Renal pelvis (tissue), 4 donors: ENCODE measurements around the gene SLC22A8. TPM values are rescaled to one million over a fixed set of nuclear protein-coding genes. Genes with fewer than 3 reads are reported as not detected.
"Not testable (repeated sequence)": the region's sequence is repeated elsewhere in the genome, so short reads cannot be mapped to it uniquely, and the experiment has no call there.

Experiments used
- DNase-seq: peaks from one replicate; pipeline ENCODE4 v3.0.0-alpha.2; 2013
- polyA plus RNA-seq, 3 donors: library from polyadenylated mRNA; unstranded; fragments of 120-200 nt; gene quantifications; one replicate each; pipeline ENCODE4 v1.2.1, GENCODE V29; 2013; ENCODE audit not compliant: insufficient read length in 3 of 3

SLC22A8 gene
- polyA plus RNA-seq, 3 donors = 44.8 to 63.5 (median 60.6) TPM

GRCh38 chr11:62996271-62996670 lies 19.4 kb downstream of the SLC22A8 start:
- no peak for DNase-seq

DNA sequence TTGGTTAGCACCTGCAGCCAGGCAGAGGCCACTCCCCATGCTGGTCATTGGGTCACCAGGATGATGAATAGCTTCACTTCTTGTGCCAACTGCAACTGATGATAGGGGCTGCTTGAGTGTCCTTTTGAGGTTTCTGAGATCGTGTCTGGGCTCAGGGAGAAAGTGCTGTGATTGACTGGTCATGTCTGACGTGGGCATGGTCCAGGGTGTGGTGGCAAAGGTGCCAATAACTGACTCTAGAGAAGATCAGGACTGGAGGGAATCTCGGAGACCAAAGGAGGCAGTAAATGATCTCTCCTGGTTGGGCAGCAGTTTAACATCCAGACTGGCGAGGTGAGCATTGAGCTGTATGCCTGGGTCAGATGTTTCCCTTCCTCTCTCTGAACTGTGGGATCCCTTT lies 20.9 kb downstream of the SLC22A8 start:
- no peak for DNase-seq

GRCh38 chr11:62988276-62988675 lies 27.4 kb downstream of the SLC22A8 start:
- no peak for DNase-seq

DNA sequence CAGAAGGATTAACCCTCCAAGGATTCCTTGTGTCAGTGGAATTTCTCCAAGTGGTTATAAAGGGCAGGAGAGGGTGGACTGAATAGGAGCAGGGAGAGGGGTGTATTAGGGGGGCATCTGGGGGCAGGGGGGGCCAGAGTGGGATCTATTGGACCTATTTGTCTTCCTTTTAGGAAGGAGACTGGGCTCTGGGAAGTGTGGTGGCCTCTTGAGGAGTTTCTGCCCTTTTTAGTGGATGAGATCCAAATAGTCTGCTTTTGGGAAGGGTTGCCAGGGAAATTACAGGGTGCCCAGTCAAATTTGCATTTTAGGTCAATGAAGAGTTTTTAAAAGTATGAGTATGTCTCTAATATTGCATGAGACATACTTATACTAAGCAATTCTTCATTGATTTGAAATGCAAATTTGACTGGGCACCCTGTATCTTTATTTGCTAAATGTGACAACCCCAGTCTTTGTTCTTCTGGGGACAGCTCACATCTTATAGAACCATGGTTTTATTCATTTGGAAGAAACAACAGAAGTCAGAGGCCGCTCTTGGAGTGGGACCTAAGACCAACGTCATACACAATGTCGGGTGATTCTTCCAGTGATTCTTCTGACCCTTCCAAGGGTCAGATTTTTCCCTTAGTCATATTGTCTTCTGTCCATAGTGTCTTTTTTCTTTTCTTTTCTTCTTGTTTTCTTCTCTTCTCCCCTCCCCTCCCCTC lies 30.4 kb downstream of the SLC22A8 start:
- no peak for DNase-seq

DNA sequence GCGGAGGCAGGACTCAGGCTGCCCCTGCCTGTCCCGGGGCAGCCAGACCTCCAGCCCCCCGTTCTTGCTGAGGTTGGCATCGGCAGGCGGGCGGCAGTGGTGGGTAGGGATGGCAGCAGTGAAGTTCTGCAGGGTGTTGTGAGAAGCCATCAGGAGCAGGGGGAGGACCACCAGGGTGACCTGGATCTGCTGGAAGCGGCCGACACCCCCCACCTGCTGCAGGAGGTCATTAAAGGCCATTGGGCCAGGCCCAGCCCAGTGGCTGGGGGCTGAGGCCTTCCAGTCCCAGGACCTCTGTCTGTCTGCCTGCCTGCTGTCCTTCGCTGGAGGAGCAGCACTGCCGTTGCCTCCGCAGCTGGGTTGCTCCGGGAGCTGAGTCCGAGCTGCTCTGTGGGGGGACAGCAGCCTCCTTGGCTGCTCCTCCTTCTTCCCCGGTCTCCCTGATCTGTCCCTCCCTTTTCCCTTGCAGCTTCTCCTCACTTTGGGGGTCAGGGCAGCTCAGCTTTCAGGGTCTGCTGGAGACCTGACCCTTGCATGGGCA lies 31.1 kb downstream of the SLC22A8 start, which contains the start of gene SLC22A6:
SLC22A6 (minus strand) TSS at position 517 of the 541 bp plus-strand sequence; CDS start at position 240, 277 bp downstream.
- DNase-seq = no peak

GRCh38 chr11:62983536-62984199 lies 32.0 kb downstream of the SLC22A8 start:
- DNase-seq = no peak

- DNase-seq = no peak
Observed at GRCh38 chr11:62981743-62982142, 33.9 kb downstream of the SLC22A8 start.

DNA sequence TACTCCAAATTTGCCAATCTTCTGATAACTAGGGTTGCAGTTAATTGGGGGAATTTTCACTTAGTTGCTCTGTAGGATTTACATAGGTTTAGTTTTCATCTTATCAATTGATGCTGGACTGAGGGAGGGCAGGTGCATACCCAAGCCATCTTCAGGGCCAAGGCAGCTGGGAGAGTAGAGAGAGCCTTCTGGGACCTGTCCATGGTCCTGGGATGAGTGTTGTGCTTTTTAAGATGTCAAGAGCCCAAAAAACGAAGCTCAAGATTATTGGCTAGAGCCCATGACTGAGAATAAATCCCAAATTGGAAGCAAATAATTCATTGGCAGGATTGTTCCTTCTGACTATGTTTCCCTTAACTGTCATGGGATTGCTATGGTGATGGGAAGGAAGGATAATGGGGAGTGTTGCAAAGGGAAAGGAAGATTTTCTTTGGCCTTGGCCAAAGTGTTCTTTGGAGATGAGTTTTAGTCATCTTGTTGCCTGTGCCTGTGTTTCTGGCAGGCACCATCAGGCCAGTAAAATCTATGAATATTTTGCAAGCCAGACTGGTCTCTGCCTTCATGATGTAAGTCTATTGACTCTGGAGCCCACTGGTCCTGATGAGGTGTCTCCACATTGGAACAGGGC lies 35.4 kb downstream of the SLC22A8 start:
- peak; percentile 22 for DNase-seq

- DNase-seq = no peak
Observed at GRCh38 chr11:62976109-62976508, 39.5 kb downstream of the SLC22A8 start.

DNA sequence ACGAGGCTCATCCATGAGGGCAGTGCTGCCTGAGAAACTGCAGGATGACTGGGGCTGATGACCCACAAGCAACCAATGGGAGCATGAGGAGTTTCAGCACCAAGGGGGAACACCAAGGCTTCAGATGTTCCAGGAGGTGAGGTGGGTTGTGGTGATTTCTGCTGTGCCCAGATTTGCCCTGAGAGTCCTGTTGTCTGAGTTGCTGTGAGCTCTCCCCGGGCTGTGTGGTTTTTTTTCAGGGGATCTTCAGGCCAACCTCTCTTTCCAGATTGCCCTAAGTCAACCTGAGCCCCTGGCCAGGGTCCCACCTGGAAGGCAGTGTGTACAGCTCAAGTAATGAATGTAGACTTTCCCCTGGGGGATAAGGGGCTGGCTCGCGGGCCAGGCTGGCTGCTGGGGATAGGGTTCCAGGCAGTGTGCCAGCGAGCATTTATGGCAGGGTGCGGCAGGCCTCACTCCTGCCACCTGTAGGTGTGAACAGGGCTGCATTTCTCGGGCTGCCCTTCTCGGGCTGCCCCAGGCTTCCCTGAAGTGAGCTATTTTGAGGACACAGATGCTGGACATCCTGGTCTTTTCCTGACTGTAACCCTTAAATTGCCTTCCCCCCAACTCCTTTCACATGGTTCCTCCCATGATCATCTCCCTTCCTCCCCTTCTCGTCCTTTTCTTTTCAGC lies 40.7 kb downstream of the SLC22A8 start:
- peak; percentile 22 for DNase-seq

DNA sequence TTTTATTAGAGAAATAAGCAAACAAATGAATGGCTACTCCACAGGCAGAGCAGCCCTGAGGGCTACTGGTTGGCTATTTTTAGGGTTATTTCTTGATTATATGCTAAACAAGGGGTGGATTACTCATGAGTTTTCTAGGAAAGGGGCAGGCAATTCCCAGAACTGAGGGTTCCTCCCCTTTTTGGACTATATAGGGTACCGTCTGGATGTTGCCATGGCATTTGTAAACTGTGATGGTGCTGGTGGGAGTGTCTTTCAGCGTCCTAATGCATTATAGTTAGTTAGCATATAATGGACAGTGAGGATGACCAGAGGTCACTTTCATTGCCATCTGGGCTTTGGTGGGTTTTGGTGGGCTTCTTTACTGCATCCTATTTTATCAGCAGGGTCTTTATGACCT lies 50.1 kb downstream of the SLC22A8 start:
- no peak for DNase-seq

- no peak for DNase-seq
Observed at GRCh38 chr11:62962391-62962790, 53.2 kb downstream of the SLC22A8 start.

- no peak for DNase-seq
Observed at GRCh38 chr11:62961017-62961570, 54.5 kb downstream of the SLC22A8 start.

DNA sequence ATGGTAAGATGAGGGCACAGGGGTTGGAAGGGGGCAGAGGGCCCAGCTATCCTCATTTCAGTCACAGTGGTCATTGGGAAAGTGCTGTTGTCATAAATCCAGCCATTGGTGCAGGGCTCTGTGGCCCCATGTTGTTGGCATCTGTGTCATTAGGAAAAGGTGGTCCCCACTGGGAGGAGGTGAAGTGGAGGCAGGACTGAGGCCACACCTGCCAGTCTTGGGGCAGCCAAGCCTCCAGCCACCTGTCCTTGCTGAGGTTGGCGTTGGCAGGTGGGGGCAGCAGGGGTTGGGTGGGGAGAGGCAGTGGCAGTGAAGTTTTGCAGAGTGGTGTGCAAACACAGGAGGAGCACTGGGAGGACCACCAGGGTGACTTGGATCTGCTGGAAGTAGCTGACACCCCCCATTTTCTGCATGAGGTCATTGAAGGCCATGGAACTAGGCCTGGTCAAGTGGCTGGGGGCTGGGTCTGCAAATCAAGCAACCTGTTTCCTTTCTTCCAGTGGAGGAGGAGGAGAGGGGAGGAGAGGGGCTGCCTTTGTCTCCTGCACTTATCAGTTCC lies 56.1 kb downstream of the SLC22A8 start:
- DNase-seq = no peak

- peak; percentile 73 for DNase-seq
Observed at GRCh38 chr11:62958547-62959421, 56.9 kb downstream of the SLC22A8 start.

GRCh38 chr11:62957147-62957546 lies 58.5 kb downstream of the SLC22A8 start:
- DNase-seq = no peak

GRCh38 chr11:62954478-62954877 lies 61.2 kb downstream of the SLC22A8 start:
- no peak for DNase-seq

- DNase-seq = no peak
Observed at GRCh38 chr11:62953811-62954210, 61.8 kb downstream of the SLC22A8 start.

DNA sequence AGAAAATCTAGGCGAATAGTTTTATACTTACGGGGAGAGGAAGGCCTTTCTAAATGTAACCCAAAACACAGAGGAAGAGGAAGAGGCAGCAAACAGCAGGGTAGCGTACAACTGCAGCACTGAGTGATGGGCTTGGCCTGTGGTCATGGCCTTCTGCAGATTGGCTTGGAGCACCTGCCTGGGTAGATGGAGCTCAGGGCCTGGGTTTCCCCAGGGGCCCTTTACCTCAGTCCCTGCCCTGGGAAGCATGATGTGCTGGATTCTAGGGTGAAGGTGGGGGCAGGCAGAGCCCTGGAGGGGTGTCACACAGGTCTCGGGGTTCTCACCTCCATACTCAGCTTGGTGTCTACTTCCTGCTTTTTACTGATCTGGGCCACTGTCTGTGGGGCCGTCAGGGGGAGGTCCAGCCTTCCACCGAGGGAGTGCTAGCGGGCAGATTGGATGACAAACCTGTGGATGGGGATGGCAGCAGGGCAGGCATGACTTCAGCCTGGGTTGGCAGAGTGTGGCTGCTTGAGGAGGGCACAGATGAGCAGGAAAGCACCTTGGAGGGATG lies 66.8 kb downstream of the SLC22A8 start:
- no peak for DNase-seq

GRCh38 chr11:62945538-62945937 lies 70.1 kb downstream of the SLC22A8 start:
- not testable (repeated sequence) for DNase-seq
